GM19452 (cell line): ENCODE results near the gene RCOR1.
A peak's percentile ranks its signal among the peaks of the same experiment; 100 is the strongest.

ENCODE experiments used
- ATAC-seq: cut with Tn5 transposase; IDR thresholded peaks from one replicate; pipeline ENCODE4 v1.9.1; 2021; ENCODE audit not compliant: unreplicated experiment

RCOR1 gene

DNA sequence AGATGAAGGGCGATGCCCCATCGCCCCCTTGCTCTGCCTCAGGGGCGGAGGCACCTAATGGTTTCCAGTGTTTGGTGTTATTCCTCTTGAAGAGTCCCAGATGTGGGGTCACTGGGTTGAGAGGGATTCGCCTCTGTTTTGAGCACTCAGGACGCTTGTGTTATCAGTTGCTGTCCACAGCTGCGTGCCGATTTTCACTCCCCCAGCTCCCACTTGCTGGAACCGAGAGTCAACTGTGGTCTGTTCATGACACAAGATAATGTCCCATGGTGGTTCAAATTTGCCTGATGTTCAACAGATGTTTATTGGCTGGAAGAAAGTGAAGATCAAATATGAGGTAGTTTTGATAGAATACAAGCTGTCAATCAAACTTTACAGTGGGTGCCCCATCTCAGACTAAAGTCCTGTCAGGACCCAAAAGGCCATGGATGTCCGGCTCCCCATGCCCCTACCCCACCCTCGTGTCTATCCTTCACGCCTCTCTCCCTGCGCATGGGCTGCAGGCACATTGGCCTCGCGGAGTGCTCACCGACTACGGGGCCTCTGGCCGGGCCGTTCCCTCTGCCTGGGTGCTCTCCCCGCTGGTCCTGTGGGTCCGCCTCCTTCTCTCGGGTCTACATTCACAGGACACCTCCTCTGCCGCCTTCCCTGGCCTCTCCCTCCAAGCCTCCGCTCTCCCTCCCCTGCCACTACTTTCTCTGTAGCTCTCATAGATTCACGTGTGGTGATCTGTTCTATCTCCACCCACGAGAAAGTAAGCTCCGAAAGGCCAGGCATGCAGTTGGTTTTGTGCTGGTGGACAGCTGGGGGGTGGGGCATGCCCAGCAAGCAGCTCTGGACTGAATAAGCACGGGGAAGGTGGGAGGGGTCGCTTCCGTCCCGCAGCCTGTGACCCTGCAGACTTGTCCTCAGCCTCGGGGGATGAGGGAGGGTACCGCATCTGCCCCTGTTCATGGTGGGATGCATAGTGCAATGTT is 178.0 kb downstream of the RCOR1 start:
- no peak for ATAC-seq

DNA sequence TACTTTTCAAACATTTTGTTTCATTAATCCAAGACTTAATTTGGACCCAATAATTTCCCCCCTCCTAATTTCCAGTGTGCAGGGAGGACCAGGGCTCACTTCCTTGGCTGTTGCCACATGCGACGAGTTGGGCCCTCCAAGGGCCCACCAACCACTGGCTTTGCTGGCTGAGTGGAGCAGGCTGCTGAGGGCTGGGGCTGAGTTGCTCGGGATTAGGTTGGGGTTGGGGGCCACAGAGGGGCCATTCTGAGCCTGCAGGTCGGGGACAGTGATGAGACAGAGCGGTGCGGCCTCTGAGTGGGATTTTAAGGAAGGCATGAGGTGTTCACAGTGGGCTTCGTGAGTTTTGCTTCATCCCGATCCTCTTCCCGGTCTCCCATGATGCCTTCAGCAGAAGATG is 178.7 kb downstream of the RCOR1 start:
- ATAC-seq, result no peak

DNA sequence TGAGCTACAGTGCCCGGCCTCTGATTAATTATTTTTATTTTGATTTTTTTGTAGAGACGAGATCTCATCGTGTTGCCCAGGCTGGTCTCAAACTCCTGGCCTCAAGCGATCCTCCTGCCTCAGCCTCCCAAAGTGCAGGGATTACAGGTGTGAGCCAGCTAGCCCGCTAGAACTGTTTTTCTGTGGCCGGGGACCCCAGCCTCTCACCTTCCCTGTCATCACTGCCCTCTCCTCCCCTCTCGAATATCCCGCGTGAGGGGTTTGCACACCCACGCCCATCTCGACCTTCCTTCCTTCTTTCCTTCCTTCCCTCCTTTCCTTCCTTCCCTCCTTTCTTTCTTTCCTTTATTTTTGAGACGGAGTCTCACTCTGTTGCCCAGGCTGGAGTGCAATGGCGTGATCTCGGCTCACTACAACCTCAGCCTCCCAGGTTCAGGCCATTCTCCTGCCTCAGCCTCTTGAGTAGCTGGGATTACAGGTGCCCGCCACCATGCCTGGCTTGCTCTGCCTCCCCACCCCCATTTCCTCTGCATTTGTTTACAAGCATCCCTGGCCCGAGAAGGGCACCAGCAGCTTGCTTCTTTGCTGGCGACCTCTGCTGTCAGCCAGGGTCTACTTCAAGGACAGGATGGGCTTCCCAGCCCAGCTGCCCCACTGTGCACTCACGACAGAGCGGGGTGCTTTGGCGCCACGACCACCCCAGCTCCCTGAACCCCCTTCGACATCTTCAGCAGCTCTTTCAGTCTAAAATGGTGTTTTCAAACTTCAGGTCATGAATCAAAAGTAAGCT is 180.5 kb downstream of the RCOR1 start:
- no peak for ATAC-seq

DNA sequence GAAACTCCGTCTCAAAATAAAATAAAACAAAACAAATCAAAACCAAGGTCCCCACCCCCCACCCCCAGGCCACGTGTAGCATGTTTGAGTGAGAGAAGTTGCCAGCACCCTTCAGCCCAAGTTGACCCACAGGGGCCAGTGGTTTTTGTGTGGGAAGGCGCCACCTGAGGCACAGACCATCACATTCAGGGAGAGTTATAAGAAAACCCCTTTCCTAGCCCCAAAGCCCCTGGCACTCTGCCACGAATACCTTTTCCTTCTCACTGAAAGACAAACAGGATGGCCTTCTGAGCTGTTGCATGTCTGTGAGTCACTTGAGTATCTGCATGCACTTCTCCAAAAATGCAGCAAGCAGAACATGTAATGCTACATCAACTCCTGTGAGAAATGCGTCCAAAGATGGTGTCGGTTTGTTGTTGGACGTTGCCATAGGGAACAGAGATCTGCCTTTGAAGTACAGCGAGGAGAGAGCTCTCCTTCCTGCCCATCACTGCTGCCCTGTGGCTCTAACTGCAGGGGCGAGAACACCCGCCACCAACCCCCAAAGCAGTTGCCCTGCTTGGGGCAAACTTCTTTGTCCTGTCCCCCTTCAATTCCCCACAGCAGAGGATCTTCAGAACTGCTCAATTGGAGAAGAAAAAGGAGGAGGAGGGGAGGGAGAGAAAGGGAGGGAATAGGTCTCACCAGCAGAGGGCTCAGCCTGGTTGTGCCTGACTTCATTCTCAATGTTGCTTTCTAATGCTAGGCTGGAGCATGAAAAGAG is 182.1 kb downstream of the RCOR1 start:
- peak; percentile 41 for ATAC-seq

DNA sequence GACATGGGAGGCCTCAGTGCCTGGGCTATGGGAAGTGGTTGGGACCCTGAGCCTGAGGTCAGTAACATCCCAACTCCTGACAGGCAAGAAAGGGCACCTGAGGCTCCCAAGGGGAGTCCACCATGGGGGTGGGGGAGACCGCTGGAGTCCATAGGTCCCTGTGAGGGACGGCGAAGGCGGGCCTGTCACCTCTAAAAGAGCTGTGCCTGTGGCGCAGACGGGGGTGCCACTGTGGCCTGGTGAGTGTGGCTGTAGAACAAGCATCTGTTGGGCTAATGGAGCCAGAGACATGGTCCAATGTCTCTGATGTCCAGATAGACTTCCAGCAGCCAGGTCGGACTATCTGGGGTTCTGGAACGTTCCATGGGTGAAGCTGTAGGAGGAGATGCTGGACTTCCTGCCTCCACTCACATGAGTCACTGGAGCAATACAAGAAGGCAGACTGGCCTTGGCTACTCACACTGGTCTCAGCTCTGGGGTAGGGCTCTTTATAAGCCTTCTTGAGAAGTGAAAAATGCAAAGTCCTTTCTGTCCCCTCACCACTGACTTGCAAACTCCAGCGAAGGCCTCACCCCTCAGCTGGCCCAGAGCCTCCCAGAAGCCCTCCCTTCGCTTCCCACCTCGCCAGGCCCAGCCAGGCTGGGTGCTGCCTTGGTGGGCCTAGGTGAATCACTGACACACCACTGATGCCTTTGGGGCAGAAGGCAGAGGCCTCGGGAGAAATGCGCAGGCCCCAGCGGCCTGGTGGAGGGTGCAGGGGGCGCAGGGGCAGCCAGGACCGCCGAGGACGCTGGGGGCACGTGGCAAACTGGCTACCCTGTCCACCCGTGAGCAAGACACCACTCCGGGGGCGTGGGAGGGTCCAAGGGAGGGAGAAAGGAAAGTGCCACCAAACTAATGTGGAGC is 183.7 kb downstream of the RCOR1 start:
- ATAC-seq, result no peak

DNA sequence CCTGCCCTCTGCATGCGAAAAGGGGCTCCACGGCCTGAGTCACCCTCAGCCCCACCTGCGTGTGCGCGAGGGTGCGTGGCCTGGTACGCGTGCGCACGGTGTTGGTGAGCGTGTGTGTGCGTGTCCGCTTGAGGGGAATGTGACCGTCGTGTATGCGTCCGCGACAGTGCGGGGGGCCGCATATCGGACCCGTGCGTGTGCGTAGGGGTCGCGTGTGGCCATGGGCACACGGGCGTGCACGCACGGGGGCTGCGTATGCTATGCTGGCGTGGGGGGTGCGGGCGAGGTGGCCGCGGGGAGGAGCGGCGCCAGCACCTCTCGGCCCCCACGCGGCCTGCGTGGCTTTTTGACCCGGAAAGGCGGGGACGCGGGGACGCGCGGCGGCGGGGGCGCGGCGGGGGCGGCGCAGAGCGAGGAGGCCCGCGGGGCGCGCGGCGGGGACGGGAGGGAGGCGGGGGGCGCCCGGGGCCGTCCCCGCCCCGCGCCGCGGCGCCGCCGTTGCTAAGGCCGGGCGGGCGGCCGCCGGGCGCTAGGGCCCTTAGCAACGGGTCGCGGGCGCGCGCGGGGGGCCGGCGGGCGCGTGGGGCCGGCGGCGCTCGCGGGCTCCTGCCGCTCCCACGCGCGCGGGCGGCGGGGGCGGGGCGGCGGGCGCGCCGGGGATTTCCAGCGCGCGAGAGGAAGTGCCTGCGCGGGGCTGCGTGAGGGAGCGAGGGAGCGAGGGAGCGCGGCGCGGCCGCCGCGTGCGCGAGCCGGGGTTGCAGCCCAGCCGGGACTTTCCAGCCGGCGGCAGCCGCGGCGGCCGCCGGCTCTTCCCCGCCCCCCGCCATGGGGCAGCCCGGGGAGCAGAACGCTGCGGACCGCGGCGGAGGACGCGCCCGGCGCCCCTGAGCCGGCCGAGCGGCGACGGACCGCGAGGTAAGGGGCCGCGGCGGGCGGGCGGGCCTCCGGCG is 184.6 kb downstream of the RCOR1 start, which contains the start of gene TRAF3:
TRAF3 (plus strand) TSS at position 689 of the 950 bp plus-strand sequence. CDS start 92,753 bp downstream, outside the sequence.
- peak; percentile 51 for ATAC-seq

DNA sequence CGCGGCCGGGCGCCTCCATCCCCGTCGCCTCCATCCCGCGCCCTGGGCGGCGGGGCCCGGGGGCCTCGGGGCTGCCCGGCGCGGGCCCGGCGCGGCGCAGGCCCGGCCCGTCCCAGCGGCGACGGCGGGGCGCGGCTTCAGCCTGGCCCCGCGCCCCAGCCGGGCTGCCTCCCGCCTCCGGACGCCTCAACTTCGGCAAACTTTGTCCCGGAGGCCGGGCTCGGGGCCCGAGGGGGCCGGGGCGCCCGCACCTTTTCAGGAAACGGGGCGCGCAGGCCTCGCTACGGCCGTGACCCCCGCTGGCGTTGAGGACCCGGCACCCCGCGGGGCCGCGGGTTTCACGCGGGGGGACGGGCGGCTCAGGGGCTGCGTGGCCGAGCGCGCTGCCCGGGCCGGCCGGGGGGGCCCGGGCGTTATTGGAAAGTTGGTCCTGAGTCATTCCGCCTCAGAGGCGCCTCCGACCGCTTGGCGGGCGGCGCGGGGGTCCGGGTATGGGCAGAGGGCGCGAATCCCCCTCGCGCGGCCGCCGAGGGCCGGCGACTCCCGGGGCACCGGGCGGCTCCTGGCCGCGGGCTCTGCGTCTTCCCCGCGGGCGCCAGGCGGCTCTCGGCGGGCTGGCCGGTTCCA is 185.4 kb downstream of the RCOR1 start:
- ATAC-seq, result peak; percentile 22

DNA sequence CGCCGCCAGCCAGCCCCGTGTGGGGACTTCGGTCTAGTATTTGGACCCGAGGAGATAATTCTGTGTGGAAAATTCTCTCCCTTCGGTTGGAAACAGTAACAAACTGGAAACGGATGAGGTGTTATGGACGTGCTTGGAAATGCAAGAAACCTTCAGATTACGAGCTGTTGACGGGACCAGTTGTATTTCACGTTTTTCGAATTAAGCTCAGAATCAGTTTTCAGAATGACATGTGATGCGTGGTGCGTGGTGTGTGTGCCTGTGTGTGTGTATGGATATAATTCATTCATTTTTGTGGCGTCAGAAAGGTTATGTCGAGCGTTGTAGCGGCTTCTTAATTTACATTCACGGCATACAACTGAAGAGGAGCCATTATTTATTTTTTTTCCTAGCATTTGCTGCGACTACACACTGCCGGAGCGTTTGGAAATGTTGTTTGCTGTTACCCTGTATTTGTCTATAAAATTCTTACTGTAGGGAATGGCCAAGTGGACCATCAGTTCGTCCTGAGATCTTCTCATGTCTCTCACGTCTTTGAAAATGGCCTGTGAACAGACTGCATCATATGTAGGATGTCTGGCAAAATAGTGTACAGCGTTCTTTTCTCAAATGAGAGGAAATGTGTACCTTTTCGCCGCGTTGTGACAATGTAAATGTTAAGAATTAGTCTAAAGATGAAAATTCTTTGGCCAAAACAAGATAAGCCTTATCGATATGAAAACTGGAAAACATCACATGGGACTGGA is 186.1 kb downstream of the RCOR1 start:
- ATAC-seq, result no peak

DNA sequence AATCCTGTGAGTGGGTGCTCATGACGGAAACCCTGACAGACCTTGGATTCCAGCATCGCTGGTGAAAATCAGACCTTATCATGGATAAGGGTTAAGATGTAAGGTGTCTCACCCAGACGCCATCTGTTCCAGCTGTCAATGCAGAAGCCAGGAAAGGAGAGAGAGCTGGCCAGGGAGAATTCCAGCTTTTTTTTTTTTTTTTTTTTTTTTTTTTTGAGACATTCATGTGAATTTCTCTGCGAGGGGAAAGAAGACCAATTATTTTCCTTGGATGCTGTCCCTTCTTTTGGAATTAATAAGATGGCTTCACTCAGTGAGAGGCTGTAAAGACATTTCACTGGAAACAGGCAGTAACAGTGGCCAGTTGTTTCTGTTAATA is 186.6 kb downstream of the RCOR1 start:
- no peak for ATAC-seq

DNA sequence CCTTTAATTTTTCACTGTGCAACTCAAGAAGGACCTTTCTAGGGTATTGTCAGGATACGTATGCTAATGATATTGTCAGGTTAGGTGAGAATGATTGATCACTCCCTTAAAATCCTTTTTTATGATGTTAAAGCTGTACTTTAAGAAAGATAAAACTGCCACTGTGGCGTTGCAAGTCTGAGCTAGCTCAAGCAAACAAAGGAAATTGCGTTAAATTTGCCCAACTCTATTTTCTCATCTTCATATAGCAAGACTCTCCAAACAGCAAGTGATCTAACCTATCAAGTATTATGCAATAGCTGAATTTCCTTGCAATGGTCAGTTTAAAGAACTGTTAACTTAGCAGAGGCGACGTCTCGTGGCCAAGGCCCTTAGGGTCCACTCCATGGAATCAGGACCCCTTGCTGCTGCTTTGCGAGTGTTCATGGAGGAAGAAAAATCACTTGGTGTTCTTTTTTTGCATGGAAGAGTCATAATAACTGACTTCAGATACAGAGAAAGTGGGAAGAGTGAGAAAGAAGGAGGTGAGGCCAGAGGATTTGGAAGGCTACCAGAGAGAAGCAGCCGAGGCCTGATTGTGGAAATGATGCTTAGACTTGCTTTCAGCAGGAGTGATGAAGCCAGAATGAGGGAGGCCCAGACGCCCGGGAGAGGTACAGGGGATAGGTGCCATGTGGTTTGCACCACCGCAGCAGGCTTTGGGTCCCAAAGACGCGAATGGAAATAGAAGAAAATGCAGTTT is 187.3 kb downstream of the RCOR1 start:
- no peak for ATAC-seq
